Measurements from ENCODE around the gene SPEF2. TPM values are rescaled to one million over a fixed set of nuclear protein-coding genes. Genes with fewer than 3 reads are reported as not detected.
A peak's percentile ranks its signal among the peaks of the same experiment; 100 is the strongest.
"Not testable (repeated sequence)": the region's sequence is repeated elsewhere in the genome, so short reads cannot be mapped to it uniquely, and the experiment has no call there.

Gene SPEF2
- total RNA-seq, 3 donors from 2014 or later = 8.2 to 35.9 (median 11.5) TPM

GRCh38 chr5:35853631-35854030, 236.0 kb downstream of the SPEF2 start:
- DNase-seq (ENCODE audit: low spot score in 2 of 2) = no peak

GRCh38 chr5:35854248-35854647, 236.6 kb downstream of the SPEF2 start:
- Histone ChIP-seq H3K4me3 (no peak overlapping the region), H3K27me3 (no peaks in the 10 kb centered on the region), H3K36me3 (no peaks in the 10 kb centered on the region), H3K27ac (peak overlapping the region in 1 of 2 donors; percentile 3), H3K4me1 (no peaks in the 10 kb centered on the region), H3K9me3 (no peaks in the 10 kb centered on the region)
- TF ChIP-seq POLR2A (IDR thresholded peaks at IDR 0.05) (no peak), CTCF (IDR thresholded peaks at IDR 0.05) (no peak), POLR2AphosphoS5 (IDR thresholded peaks at IDR 0.05) (no peak)
- no peak for DNase-seq (ENCODE audit: low spot score in 2 of 2)
- intact Hi-C loops (cut with DNase I; ENCODE audit: low total_unique reads) = no loop called here

More at GRCh38 chr5:35853631-35854030, 236.0 kb downstream of the SPEF2 start:
- no peak for TF ChIP-seq CTCF (IDR thresholded peaks at IDR 0.05)
- TF ChIP-seq POLR2AphosphoS5 (IDR thresholded peaks at IDR 0.05) = no peak
- TF ChIP-seq POLR2A (IDR thresholded peaks at IDR 0.05) = no peak
- no peaks in the 10 kb centered on the region for H3K4me1 ChIP-seq
- intact Hi-C loops (cut with DNase I; ENCODE audit: low total_unique reads) = no loop called here
- no peak overlapping the region for H3K4me3 ChIP-seq
- H3K27ac ChIP-seq = no peak overlapping the region
- no peaks in the 10 kb centered on the region for H3K9me3 ChIP-seq
- H3K36me3 ChIP-seq = no peaks in the 10 kb centered on the region
- no peaks in the 10 kb centered on the region for H3K27me3 ChIP-seq

GRCh38 chr5:35855187-35855586, 237.5 kb downstream of the SPEF2 start:
- no peaks in the 10 kb centered on the region for H3K27me3 ChIP-seq
- intact Hi-C loops (cut with DNase I; ENCODE audit: low total_unique reads) = no loop called here
- no peaks in the 10 kb centered on the region for H3K36me3 ChIP-seq
- no peak overlapping the region for H3K4me3 ChIP-seq
- no peak for DNase-seq (ENCODE audit: low spot score in 2 of 2)
- TF ChIP-seq CTCF (IDR thresholded peaks at IDR 0.05) (no peak), POLR2A (IDR thresholded peaks at IDR 0.05) (no peak), POLR2AphosphoS5 (IDR thresholded peaks at IDR 0.05) (no peak)
- no peaks in the 10 kb centered on the region for H3K9me3 ChIP-seq
- no peaks in the 10 kb centered on the region for H3K4me1 ChIP-seq
- no peak overlapping the region for H3K27ac ChIP-seq

- H3K27me3 ChIP-seq; H3K9me3 ChIP-seq; H3K4me1 ChIP-seq; DNase-seq (ENCODE audit: low spot score in 2 of 2); intact Hi-C loops (cut with DNase I; ENCODE audit: low total_unique reads); H3K36me3 ChIP-seq; H3K27ac ChIP-seq: not testable (repeated sequence)
- H3K4me3 ChIP-seq = peak overlapping the region in 1 of 3 donors; percentile 8
Observed at GRCh38 chr5:35856186-35856764, 238.6 kb downstream of the SPEF2 start.

- Histone ChIP-seq H3K27ac (no peak within 1 kb of the TSS), H3K36me3 (no peaks in the 10 kb centered on the region), H3K9me3 (no peaks in the 10 kb centered on the region), H3K4me1 (no peaks in the 10 kb centered on the region), H3K4me3 (peak within 1 kb of the TSS in 1 of 3 donors; percentile 8), H3K27me3 (no peaks in the 10 kb centered on the region)
- intact Hi-C loops (cut with DNase I; ENCODE audit: low total_unique reads) = no loop called here
- TF ChIP-seq POLR2A (IDR thresholded peaks at IDR 0.05) = no peak
- TF ChIP-seq POLR2AphosphoS5 (IDR thresholded peaks at IDR 0.05) = no peak
- TF ChIP-seq CTCF (IDR thresholded peaks at IDR 0.05) = no peak
- DNase-seq (ENCODE audit: low spot score in 2 of 2) = no peak
Observed at GRCh38 chr5:35856765-35857351, 239.2 kb downstream of the SPEF2 start, which contains the start of gene IL7R. Gene IL7R (plus strand): TSS chr5:35856891. CDS start chr5:35856978, 87 bp downstream.
